CD4-positive, alpha-beta T cell treated with Interleukin-6 at 100 ng/mL for 8 hours (primary cell): Measurements from ENCODE around the gene FSTL5.
"Not testable (repeated sequence)": the region's sequence is repeated elsewhere in the genome, so short reads cannot be mapped to it uniquely, and the experiment has no call there.

Source experiments
- DNase-seq: peaks from one replicate; pipeline ENCODE4 v3.0.0-alpha.2; 2020; ENCODE audit warnings: mixed read lengths, low spot score

FSTL5 gene

GRCh38 chr4:162163892-162164759, at the start of gene FSTL5:
FSTL5 (minus strand) TSS chr4:162164000; CDS start chr4:162111396, 52,604 bp downstream.
- DNase-seq, result no peak

GRCh38 chr4:162209706-162210105, 45.9 kb upstream of the FSTL5 start:
- DNase-seq, result no peak

- not testable (repeated sequence) for DNase-seq
Observed at GRCh38 chr4:162203478-162203877, 39.7 kb upstream of the FSTL5 start.

- DNase-seq, result no peak
Observed at GRCh38 chr4:162201673-162202072, 37.9 kb upstream of the FSTL5 start.

- DNase-seq, result no peak
Observed at GRCh38 chr4:162170509-162170908, 6.7 kb upstream of the FSTL5 start.

- no peak for DNase-seq
Observed at GRCh38 chr4:162164906-162165510, 1.2 kb upstream of the FSTL5 start.

GRCh38 chr4:162162672-162163071, 1.1 kb downstream of the FSTL5 start:
- DNase-seq, result no peak

- no peak for DNase-seq
Observed at GRCh38 chr4:162157241-162157640, 6.6 kb downstream of the FSTL5 start.

- DNase-seq, result no peak
Observed at GRCh38 chr4:162154862-162155540, 8.8 kb downstream of the FSTL5 start.

GRCh38 chr4:162151850-162152249, 11.9 kb downstream of the FSTL5 start:
- DNase-seq, result no peak

- no peak for DNase-seq
Observed at GRCh38 chr4:162151386-162151785, 12.4 kb downstream of the FSTL5 start.

- DNase-seq, result no peak
Observed at GRCh38 chr4:162149644-162150043, 14.2 kb downstream of the FSTL5 start.

GRCh38 chr4:162140051-162140683, 23.6 kb downstream of the FSTL5 start:
- no peak for DNase-seq

- DNase-seq, result no peak
Observed at GRCh38 chr4:162139412-162139811, 24.4 kb downstream of the FSTL5 start.

GRCh38 chr4:162131256-162131655, 32.5 kb downstream of the FSTL5 start:
- DNase-seq, result no peak

GRCh38 chr4:162126729-162127128, 37.1 kb downstream of the FSTL5 start:
- DNase-seq, result no peak

- DNase-seq, result no peak
Observed at GRCh38 chr4:162117051-162117450, 46.7 kb downstream of the FSTL5 start.

GRCh38 chr4:162116095-162116779, 47.6 kb downstream of the FSTL5 start:
- DNase-seq, result no peak

GRCh38 chr4:162115333-162115732, 48.5 kb downstream of the FSTL5 start:
- DNase-seq, result no peak

GRCh38 chr4:162111078-162111477, 52.7 kb downstream of the FSTL5 start:
- no peak for DNase-seq

GRCh38 chr4:162104459-162105124, 59.2 kb downstream of the FSTL5 start:
- DNase-seq, result no peak
